Heart left ventricle (tissue), 13 donors: ENCODE measurements around the gene EYS.

Experiments used
- CTCF ChIP-seq, 12 donors: fragments of 200-600 bp; sonication (generic) in 4 of 12; IDR thresholded peaks; one replicate each; pipeline versions ENCODE4 v1.5.0 to v1.8.0; 2018 to 2022; ENCODE audit warnings: antibody characterized with exemption in 12 of 12, mild to moderate bottlenecking in 5 of 12
- POLR2A ChIP-seq, 2 donors: fragments of 450-650 bp; IDR thresholded peaks; one replicate each; pipeline ENCODE4 v1.6.1; 2017; ENCODE audit warnings: antibody characterized with exemption in 2 of 2, mild to moderate bottlenecking in 2 of 2, moderate library complexity in 2 of 2
- donor health status: ischemic (EF 13 %, LVEDD 7.1; RV severe dilation, severe dysfunction).
- donor health status: DM: no; HTN: yes; CAD: no.
- donor health status: DM: no; HTN: no; CAD: no.
- donor health status: ischemic (EF 25% LVEDD 6.9; RV normal size, moderate dysfunction).
- donor health status: ischemic (EF 25% LVEDD 5.7; RV mildly dilated, moderate dysfunction).
- donor health status: ischemic (EF 35%, LVEDD 5.7; RV mildly dilated, moderate dysfunction).
- donor health status: nonischemic (EF 11% LVEDD 7.7; RV severe dilation, severe dysfunction).
- donor health status: DM: yes; HTN: yes; CAD: no.
- donor health status: PGD.
- donor health status: ischemic (EF 29% LVEDD 5.4; RV normal size, mild dysfunction).
- donor health status: nonischemic (EF 23%, LVEDD 6.1; RV moderate dilation, normal function).

GRCh38 chr6:64064919-64065318 is 1642.1 kb downstream of the EYS start:
- TF ChIP-seq CTCF (IDR thresholded peaks at IDR 0.05) (no peak), POLR2A (IDR thresholded peaks at IDR 0.05) (no peak)
